Inferior parietal cortex (tissue), 1 donor: ENCODE results near the gene ITGAE.
"Not testable (repeated sequence)": the region's sequence is repeated elsewhere in the genome, so short reads cannot be mapped to it uniquely, and the experiment has no call there.

Experiments used
- DNase-seq: peaks from one replicate; pipeline ENCODE4 v3.0.0-alpha.2; 2016; ENCODE audit errors: extremely low spot score

ITGAE gene

DNA sequence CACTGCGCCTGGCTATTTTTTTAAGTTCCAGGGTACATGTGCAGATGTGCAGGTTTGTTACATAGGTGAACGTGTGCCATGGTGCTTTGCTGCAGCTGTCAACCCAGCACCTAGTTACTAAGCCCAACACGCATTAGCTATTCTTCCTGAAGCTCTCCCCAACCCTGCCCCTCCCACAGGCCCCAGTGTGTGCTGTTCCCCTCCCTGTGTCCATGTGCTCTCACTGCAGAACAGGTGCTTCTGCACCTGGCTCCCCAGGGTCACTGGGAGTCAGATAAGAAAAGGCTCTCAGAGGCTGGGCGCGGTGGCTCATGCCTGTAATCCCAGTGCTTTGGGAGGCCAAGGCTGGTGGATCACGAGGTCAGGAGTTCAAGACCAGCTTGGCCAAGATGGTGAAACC, 71.1 kb downstream of the ITGAE start:
- no peak for DNase-seq

DNA sequence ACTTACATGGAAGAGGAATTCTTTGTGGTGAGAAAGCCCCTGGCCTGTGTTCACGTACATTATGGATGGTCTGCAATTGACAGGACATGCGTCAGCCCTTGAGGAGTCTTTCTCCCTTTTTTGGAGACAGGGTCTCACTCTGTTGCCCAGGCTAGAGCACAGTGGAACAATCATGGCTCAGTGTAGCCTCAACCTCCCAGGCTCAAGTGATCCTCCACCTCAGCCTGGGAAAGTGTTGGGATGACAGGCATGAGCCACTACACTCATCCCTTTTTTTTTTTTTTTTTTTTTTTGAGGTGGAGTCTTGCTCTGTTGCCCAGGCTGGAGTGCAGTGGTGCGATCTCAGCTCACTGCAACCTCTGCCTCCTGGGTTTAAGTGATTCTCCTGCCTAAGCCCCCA, 72.9 kb downstream of the ITGAE start:
- DNase-seq = not testable (repeated sequence)

DNA sequence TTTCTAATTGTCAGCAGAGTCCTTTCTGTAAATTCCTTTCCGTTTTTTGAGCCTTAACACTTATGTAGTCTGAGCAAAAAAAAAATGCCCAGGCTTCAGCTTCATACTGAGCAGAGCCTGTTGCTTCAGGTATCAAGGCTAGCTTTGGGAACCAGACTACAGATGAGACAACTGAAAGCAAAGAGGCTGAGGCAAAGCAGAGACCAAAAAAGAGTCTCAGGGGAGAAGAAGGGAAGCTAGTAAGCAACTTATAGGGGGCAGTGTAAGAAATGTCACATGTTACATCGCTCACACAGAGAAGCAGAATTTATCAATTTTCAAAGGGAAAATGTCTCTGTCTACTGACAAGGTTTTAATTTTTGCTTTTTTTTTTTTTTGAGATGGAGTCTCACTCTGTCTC, 73.9 kb downstream of the ITGAE start:
- no peak for DNase-seq

DNA sequence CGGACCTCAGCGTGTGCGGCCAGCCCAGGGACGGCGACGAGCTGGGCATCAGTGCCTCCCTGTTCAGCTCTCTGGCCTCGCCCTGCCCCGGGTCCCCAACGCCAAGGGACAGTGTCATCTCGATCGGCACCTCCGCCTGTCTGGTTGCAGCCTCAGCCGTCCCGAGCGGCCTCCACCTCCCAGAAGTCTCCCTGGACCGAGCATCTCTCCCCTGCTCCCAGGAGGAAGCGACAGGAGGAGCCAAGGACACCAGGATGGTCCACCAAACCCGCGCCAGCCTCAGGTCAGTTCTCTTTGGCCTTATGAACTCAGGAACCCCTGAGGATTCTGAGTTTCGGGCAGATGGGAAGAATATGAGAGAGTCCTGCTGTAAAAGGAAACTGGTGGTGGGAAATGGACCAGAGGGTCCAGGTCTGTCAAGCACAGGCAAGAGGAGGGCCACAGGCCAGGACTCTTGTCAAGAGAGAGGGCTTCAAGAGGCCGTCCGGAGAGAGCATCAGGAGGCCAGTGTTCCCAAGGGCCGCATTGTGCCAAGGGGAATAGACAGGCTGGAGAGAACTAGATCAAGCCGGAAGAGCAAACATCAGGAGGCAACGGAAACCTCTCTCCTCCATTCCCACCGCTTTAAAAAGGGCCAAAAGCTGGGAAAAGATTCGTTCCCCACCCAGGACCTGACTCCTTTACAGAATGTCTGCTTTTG, 76.5 kb downstream of the ITGAE start:
- no peak for DNase-seq

DNA sequence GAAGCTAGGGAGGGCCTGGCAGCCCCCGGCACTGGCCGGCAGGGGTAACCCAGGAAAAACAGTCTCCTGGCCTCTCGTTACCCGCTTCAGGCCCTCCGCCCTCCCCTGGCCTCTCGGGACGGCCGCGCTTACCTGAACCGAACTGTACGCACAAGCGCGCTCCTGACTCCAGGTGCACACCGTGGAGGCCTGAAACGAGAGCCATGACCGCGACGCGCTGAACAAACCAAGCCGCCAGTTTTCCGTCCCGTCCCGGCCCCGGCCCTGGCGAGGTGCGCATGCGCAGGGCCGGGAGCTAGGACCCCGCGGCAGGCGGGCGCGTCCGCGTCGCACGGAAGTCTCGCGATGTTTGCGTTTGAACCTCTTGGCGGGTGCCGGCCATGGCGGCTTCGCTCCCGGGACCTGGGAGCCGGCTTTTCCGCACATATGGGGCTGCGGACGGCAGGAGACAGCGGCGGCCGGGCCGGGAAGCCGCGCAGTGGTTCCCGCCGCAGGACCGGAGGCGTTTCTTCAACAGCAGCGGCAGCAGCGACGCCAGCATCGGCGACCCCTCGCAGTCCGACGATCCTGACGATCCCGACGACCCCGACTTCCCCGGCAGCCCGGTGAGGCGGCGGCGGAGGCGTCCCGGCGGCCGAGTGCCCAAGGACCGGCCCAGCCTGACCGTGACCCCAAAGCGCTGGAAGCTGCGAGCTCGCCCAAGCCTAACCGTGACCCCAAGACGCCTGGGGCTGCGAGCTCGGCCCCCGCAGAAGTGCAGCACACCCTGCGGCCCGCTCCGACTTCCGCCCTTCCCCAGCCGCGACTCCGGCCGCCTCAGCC, 77.2 kb downstream of the ITGAE start, which contains the start of gene HASPIN:
Gene HASPIN, plus strand, starts transcription at position 348 of the 822 bp plus-strand sequence. Its CDS starts 33 bp downstream, at position 381.
- peak; percentile 92 for DNase-seq

DNA sequence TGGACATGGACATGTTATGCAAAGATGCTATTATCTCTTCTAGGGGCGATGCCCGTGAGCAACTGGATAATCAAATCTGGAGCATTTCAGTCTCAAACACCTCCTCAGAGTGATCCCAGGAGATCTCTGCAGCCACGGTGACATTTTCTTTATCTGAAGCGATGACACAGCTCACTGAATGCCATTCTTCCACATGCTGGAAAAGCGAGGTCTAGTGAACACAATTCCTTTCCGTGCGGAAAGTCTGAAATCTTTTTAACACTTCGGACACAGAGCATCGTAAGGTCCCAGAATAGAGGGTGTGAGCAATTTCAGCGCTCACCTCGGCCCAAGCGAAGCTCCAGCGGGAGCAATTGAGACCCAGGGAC, 77.8 kb downstream of the ITGAE start:
- DNase-seq = peak; percentile 52

DNA sequence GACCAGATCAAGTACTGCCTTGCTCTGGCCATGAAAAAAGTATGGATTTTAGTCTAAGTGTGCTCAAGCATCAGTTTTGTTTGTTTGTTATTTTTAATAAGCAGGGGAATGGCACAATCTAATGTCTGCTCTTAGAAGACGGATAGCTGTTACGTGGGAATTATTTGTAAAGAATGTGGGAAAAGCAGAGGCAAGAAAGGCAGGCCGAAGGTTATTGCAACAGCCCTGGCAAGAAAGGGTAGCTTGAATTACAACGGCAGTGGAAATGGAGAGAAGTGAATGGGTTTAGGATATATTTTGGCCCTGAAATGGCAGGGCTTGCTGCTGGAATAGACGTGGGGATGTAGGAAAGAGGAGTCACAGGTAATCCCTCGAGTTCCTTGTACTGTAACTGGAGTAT, 78.3 kb downstream of the ITGAE start:
- DNase-seq = no peak

DNA sequence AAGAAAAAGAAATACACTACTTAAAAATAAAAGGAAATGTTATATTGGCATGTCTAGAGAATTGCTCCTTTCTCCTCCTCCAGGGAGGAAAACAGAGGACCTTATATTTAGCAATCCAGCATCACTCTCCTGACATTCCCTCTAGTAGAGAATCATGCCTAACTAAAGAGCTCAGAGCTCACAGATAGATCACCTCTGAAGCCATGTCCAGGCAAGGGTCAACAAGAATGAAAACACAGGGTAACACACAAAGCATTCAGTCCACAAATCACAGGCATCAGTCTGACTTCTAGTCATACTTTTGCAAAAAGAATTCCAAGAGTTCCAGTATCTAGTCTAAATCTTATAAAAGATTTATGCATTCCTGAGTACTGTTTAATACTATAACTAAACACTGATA, 81.7 kb downstream of the ITGAE start:
- no peak for DNase-seq

DNA sequence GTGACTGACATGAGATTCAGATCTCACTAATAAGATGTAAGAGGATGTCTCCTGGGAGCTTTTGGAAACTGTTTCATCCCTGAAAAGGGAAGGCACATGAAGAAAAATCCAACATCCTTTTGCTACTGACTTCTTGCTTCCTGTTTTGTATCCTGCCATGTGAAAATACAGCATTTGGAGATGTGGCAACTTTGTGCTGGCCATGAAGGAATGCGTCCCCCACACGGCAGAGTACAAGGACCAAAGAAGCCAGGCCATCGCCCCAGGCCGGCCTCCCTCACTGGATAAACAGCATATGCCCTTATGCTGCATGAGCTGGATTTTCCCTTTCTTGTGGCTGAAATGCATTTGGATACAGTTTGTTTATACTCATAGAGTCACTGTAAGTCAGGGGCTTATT, 82.8 kb downstream of the ITGAE start:
- DNase-seq = no peak

DNA sequence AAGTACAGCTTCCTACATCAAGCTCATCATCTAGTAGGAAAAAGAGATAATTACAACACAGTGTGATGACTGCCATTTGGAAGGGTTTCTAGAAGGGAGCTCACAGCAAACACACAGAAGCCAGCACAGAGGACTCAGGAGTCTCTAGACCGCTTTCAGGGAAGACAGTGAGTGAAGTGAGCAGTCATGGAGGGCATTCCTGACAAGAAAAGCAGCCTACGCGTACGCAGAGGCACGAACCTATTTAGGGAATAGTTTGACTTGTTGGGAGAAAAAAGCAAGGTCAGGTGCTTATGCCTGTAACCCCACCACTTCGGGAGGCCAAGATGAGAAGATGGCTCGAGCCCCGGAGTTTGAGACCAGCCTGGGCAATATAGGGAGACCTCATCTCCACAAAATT, 85.7 kb downstream of the ITGAE start:
- no peak for DNase-seq

DNA sequence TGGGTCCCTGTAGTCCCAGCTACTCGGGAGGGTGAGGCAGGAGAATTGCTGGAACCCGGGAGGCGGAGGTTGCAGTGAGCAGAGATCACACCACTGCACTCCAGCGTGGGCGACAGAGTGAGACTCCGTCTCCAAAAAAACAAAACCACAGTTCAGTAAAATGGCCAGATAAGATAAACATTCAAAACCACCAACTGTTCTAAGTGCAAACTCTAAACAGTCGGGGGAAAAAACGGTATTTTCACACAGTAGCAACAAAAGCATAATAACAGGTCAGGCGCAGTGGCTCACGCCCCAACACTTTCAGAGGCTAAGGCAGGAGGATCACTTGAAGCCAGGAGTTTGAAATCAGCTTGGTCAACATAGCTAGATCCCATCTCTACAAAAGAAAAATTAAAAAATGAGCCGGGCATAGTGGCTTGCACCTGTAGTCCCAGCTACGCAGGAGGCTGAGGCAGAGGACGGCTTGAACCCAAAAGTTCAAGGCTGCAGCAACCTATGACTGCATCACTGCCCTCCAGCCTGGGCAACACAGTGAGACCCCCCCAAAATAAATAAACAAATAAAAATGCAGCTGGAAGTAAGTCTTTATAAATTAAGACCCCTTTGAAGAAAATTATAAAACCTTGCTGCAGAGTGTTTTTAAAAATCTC, 88.1 kb downstream of the ITGAE start:
- no peak for DNase-seq

DNA sequence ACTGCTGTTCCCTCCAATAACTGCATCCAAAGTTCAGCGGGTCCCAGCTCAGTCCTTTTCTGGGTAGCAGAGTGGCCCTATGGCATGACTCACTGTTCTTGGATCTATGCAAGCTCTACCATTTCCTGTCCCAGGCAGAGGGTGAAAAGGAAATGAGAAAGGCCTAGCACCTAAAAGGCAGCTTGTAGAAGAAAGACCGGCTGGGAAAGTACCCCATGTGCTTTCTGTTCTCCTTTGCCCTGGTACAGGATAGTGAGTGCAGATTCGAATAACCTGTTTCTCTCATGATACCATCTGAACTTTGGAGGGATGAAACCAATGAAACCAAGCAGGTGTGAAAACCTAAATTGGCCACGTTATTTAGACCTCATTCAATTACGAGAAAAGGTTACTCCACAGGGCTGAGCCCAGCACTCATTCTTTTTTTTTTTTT, 90.0 kb downstream of the ITGAE start:
- DNase-seq = no peak

DNA sequence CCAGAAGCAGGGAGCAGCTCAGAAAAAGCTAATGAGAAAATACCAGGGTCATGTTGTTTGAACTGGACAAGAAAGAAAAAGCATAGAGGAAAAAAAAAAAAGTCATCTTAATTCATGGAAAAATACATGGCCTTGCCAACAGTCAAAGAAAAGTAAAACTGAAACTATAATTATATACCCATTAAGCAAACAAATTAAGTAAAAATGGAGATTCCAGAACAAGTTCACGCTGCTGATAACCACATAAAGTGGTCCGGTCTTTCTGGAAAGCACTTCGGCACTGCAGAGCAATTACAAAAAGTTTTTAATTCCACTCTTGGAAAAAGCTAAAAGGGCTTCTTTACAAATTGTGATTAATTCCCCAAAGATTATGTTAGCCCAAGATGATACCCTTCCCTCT, 92.6 kb downstream of the ITGAE start:
- DNase-seq = no peak

DNA sequence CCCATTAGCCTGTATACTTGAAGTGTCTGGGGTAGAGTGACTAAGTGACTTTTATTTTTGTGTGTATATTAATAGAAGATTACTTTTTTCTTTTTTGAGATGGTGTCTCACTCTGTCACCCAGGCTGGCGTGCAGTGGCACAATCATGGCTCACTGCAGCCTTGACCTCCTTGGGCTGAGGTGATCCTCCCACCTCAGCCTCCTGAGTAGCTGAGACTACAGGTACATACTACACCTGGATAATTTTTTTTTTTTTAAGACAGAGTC, 95.3 kb downstream of the ITGAE start:
- not testable (repeated sequence) for DNase-seq

DNA sequence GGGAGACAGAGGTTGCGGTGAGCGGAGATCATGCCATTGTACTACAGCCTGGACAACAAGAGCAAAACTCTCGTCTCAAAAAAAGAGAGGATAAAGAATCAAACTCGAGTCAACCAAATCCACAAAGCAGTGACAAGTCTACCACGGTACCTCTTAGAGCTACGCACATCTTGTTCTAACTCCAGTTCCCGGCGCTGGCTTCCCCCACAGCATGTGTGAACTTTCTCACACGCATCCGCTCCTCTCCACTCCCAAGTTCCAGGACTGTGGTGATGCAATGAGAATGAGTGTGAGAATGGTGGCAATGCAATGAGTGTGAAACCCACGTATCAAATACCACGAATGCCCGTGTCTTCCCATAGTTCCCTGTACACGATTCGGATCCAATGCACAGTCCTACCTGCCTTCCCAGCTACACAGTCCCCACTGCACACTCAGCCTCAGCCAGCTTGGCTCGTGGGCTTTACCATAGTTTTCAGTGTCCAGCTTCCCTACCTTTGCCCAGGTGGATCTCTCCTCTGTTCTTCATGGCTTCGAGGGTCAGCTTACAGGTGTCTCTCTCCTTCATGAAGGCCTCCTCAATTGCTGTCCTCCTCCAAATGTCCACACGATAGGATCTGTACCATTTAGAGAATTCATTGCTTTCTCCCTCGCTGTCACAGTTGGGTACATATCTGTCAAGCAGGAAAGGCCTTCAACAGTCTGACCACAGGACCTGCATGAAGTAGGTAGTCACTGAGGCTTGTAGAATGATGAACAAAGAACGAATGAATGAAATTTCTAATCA, 95.9 kb downstream of the ITGAE start:
- no peak for DNase-seq

DNA sequence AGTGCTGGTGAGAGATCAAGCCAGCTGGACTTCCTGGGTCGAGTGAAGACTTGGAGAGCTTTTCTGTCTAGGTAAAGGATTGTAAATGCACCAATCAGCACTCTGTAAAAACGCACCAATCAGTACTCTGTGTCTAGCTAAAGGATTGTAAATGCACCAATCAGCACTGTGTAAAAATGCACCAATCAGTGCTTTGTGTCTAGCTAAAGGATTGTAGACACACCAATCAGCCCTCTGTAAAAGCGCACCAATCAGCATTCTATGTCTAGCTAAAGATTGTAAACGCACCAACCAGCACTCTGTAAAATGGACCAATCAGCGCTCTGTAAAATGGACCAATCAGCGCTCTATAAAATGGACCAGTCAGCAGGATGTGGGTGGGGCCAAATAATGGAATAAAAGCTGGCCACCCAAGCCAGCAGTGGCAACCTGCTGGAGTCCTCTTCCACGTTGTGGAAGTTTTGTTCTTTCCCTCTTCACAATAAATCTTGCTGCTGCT, 98.9 kb downstream of the ITGAE start:
- not testable (repeated sequence) for DNase-seq

DNA sequence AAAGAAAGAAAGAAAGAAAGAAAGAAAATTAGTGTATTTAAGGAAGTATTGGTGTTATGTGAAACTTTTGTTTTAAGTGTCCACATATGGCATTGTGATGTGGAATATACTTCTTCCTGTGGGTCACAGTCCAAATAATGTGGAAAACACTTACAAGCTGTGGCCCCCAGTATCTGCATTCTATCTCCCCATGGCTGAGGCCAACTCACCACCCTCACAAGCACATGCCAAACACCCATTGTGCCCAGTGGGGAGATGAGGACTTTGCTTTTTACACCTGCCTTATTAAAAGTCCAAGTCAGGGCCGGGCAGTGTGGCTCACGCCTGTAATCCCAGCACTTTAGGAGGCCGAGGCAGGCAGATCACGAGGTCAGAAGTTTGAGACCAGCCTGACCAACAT, 101.0 kb downstream of the ITGAE start:
- DNase-seq = no peak

DNA sequence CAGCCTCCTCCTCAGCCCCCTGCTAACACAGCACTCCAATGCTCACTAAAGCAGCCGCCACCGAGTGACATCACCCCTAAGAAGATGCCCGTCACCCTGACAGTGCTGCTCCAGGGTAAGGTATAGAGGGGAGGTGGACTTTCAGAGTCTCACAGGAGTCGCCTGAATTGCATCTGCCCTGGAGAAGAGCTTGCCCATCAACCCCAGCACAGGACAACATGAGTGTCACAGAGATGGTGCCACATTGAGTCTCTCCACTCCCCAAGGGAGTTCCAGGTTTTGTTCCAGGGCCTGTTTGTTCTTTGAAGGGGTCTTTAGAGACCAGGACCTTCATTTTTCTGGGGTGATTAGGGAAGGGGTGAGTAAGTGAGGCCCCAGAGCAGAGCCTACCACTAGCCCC, 102.8 kb downstream of the ITGAE start:
- no peak for DNase-seq

DNA sequence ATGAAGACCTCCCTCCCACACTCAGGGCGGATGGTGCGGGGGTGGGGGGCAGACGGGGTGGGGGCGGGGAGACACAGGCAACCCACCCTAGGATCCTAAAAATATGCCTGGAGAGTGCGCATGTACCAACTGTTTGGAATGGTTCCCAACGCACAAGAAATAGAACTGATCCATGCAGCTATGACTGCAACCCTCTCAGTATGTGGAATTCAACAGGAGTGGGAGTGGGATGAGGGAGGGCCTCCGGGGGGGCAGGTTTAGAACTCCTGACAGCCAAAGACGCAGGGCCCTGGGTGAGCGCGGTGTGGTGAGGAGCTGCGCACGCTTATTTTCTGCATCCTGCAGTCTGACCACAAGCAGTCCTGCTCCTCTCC, 103.9 kb downstream of the ITGAE start:
- peak; percentile 32 for DNase-seq

DNA sequence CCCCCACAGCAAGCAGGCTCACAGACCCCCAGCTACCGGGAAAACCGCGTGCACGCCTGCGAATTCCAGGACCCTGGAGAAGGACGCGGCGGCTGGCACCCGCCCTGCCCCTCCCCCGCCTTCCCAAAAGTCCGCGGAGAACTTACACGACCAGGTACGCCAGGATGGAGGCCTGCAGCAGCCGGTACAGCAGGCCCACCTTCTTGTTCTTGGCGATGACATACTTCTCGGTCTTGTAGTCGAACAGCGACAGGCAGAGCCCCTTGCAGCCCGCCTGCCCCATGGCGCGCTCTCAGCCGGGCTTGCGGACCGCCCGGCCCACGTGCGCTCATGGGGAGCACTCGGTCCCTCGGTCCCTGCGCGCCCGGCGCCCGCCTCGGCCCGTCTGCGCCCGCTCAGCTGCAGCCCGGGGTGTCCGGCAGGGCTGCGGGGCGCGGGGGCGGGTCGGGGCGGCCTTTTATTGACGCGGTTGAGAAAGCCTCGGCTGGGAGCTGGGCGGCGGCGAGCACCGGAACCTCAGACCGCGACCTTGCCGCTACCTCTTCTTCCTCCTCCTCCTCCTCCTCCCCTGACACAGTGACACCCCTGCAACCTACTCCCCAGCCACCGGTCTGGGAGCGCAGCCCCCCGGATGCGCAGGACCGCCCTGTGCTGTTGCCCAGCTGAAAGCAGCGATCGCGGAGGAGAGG, 105.1 kb downstream of the ITGAE start, which contains the start of gene P2RX5:
Gene P2RX5, minus strand, starts transcription at position 433 of the 689 bp plus-strand sequence. Its CDS starts 150 bp downstream, at position 283.
- no peak for DNase-seq

DNA sequence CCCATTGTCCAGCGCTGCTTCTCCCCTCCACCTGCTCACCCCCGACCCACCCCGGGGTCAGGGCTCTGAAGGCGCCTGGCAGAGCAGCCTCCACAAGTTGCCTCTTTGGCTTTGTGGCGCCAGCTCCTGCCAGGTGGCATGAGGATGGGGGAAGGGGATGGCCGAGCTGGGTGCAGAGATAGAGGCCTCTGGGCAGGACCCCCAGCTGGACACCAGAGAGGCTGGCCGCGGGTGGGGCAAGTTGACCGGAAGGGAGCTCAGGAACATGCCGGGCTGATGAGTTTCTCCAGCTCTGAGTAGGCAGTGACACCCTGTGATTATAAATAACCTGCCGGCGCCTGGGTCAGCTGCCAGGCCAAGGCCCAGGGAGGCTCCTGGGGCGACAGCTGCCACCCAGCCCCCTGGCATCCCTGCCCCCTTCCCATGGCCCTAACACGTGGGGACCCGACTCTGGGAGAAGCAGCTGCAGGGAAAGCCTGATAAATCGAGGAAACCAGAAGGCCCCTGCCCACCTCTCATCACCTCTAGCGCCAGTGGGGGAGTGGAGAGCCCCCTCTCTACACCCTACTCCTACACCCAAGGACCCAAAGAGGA, 105.8 kb downstream of the ITGAE start:
- no peak for DNase-seq
